Measurements from ENCODE around the gene HLA-DMB. TPM values are rescaled to one million over a fixed set of nuclear protein-coding genes. Genes with fewer than 3 reads are reported as not detected.

Gene HLA-DMB
- total RNA-seq, 1 donor from 2014 or later, result 0.26 TPM

DNA sequence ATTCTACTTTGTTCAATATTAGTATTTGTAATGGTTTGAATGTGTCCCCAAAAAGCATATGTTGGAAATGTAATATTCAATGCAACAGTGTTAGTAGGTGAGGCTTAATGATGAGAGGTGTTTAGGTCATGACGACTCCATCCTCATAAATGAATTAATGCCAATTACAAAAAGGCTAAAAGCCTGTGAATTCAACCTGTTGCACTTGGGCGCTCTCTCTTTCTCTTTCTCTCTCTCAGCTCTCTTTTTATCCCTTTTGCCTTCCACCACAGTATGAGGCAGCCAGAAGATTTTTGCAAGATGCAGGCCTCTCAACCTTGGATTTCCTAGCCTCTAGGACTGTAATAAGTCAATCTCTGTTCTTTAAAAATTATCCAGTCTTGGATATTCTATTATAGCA, 52.3 kb downstream of the HLA-DMB start:
- FAIRE-seq (no peak), DNase-seq (ENCODE audit: low read depth) (no peak)
- Histone ChIP-seq H3K36me3 (ENCODE audit: control insufficient read depth, insufficient read depth, low read length) (no peaks in the 10 kb centered on the region), H3K27me3 (ENCODE audit: control insufficient read depth, insufficient read depth, low read length) (no peaks in the 10 kb centered on the region), H3K4me3 (ENCODE audit: low read depth, low read length) (no peak overlapping the region)
- TF ChIP-seq, protein P1, sequence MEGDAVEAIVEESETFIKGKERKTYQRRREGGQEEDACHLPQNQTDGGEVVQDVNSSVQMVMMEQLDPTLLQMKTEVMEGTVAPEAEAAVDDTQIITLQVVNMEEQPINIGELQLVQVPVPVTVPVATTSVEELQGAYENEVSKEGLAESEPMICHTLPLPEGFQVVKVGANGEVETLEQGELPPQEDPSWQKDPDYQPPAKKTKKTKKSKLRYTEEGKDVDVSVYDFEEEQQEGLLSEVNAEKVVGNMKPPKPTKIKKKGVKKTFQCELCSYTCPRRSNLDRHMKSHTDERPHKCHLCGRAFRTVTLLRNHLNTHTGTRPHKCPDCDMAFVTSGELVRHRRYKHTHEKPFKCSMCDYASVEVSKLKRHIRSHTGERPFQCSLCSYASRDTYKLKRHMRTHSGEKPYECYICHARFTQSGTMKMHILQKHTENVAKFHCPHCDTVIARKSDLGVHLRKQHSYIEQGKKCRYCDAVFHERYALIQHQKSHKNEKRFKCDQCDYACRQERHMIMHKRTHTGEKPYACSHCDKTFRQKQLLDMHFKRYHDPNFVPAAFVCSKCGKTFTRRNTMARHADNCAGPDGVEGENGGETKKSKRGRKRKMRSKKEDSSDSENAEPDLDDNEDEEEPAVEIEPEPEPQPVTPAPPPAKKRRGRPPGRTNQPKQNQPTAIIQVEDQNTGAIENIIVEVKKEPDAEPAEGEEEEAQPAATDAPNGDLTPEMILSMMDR (IDR thresholded peaks at IDR 0.05; ENCODE audit: insufficient read depth, low read length, severe bottlenecking), result no peak

DNA sequence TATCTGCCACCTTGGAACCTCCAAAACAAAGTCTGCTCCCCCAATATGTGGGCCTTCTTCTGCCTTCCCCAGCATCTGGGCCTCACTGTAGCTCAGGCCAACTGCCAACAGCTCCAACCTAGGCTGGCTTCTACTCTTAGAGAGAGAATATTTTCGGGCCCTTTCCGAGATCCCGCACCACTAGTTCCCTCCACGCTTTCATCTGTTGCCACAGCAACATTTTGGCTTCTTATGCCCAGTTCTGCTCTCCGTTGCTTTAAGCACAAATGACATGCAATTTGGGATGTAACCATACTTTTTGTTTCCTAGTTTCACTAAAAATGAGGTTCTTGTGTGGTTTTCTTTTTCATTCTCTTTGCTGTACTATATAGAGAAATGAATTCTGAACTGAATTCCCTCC, 53.2 kb downstream of the HLA-DMB start:
- Histone ChIP-seq H3K27me3 (ENCODE audit: control insufficient read depth, insufficient read depth, low read length) (no peaks in the 10 kb centered on the region), H3K4me3 (ENCODE audit: low read depth, low read length) (no peak overlapping the region), H3K36me3 (ENCODE audit: control insufficient read depth, insufficient read depth, low read length) (no peaks in the 10 kb centered on the region)
- FAIRE-seq (no peak), DNase-seq (ENCODE audit: low read depth) (no peak)
- TF ChIP-seq, protein P1 (IDR thresholded peaks at IDR 0.05; ENCODE audit: insufficient read depth, low read length, severe bottlenecking), result no peak

DNA sequence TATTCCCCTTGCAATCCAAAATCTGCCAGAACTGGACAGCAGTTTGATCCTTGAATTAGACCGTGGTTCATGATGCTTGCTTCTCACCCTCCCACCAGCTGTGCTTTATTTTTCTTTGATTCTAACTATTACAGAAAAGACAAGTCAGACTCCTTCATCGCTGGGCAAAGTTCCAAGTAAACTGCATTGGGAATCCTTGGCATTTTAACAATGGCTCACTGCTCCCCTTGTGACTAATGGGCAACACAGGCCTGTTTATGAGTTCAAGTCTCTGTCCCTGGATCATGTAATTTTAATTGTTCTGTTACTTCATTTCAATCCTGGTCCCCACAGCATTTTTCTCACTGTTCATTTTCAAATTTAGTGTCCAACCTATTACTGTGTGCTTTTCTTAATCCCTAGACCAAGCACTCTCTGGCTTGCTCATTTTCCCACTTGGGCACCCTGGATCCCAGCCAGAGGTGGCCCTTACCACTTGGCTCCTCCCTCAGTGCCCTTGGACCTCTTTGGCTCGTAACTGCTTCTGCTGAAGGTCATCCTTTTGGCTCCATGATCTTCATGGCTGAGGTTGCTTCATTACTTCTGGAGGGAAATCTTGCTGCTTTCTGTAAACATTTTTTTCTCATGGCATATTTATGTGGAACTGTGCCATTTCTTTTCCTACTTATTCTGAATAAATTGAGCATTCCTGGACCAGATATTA, 54.0 kb downstream of the HLA-DMB start:
- Histone ChIP-seq H3K4me3 (ENCODE audit: low read depth, low read length) (no peak overlapping the region), H3K36me3 (ENCODE audit: control insufficient read depth, insufficient read depth, low read length) (no peaks in the 10 kb centered on the region), H3K27me3 (ENCODE audit: control insufficient read depth, insufficient read depth, low read length) (no peaks in the 10 kb centered on the region)
- TF ChIP-seq, protein P1 (IDR thresholded peaks at IDR 0.05; ENCODE audit: insufficient read depth, low read length, severe bottlenecking), result no peak
- DNase-seq (ENCODE audit: low read depth), result peak; percentile 34
- FAIRE-seq, result no peak

DNA sequence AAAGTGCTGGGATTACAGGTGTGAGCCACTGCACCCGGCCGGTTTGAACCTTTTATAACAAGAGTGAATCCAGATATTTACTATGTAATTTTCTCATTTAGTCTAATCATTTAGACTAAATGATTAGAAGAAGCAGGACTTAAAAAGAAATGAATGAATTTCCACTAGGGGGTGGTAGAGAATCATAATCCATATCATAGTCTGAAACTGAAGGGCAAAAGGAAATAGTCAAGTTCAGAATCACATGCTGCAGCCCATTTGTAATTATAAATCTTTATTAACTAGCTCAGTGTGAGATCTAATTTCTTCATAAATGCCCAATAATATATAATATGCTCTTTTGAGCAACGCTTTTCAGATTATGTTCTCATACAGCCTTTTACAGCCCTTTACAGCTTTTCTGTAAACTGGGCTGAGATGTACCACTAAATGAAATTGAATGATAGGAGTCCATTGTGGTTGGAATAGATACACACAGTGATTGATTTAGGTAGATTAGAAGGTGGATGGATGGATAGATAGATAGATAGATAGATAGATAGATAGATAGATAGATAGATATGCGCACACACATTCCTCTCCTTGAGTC, 55.0 kb downstream of the HLA-DMB start:
- Histone ChIP-seq H3K36me3 (ENCODE audit: control insufficient read depth, insufficient read depth, low read length) (no peaks in the 10 kb centered on the region), H3K27me3 (ENCODE audit: control insufficient read depth, insufficient read depth, low read length) (no peaks in the 10 kb centered on the region), H3K4me3 (ENCODE audit: low read depth, low read length) (no peak overlapping the region)
- DNase-seq (ENCODE audit: low read depth) (peak; percentile 79), FAIRE-seq (no peak)
- TF ChIP-seq, protein P1 (IDR thresholded peaks at IDR 0.05; ENCODE audit: insufficient read depth, low read length, severe bottlenecking), result peak; percentile 40

Other genes starting within 250 kb of the HLA-DMB start
- not detected in 2 replicates for gene HLA-DQA2, start 199.6 kb downstream of the HLA-DMB start, total RNA-seq
- gene HLA-DQB2, start 177.5 kb downstream of the HLA-DMB start, total RNA-seq, result not detected in 2 replicates
- gene HLA-DOB, start 124.0 kb downstream of the HLA-DMB start, total RNA-seq, result 0.26 and 3.2 TPM in 2 replicates
- gene TAP2, start 102.3 kb downstream of the HLA-DMB start, total RNA-seq, result 25.0 and 43.1 TPM in 2 replicates
- gene PSMB8, start 97.0 kb downstream of the HLA-DMB start, total RNA-seq, result 19.5 and 22.9 TPM in 2 replicates
- 27.7 and 28.2 TPM in 2 replicates for gene TAP1, start 87.3 kb downstream of the HLA-DMB start, total RNA-seq
- 0.53 and 1.2 TPM in 2 replicates for gene PSMB9, start 86.8 kb downstream of the HLA-DMB start, total RNA-seq
- 0.26 and 2.8 TPM in 2 replicates for gene HLA-DMA, start 12.1 kb upstream of the HLA-DMB start, total RNA-seq
- gene BRD2, start 27.6 kb upstream of the HLA-DMB start, total RNA-seq, result 57.1 and 71.7 TPM in 2 replicates
- gene HLA-DOA, start 68.6 kb upstream of the HLA-DMB start, total RNA-seq, result not detected in 2 replicates
- 0.26 and 1.1 TPM in 2 replicates for gene HLA-DPA1, start 132.6 kb upstream of the HLA-DMB start, total RNA-seq
- 0.53 TPM in 1 of 2 replicates, not detected in the other for gene HLA-DPB1, start 135.0 kb upstream of the HLA-DMB start, total RNA-seq